Measurements from ENCODE around the gene LSM14B.
A peak's percentile ranks its signal among the peaks of the same experiment; 100 is the strongest.

LSM14B gene

DNA sequence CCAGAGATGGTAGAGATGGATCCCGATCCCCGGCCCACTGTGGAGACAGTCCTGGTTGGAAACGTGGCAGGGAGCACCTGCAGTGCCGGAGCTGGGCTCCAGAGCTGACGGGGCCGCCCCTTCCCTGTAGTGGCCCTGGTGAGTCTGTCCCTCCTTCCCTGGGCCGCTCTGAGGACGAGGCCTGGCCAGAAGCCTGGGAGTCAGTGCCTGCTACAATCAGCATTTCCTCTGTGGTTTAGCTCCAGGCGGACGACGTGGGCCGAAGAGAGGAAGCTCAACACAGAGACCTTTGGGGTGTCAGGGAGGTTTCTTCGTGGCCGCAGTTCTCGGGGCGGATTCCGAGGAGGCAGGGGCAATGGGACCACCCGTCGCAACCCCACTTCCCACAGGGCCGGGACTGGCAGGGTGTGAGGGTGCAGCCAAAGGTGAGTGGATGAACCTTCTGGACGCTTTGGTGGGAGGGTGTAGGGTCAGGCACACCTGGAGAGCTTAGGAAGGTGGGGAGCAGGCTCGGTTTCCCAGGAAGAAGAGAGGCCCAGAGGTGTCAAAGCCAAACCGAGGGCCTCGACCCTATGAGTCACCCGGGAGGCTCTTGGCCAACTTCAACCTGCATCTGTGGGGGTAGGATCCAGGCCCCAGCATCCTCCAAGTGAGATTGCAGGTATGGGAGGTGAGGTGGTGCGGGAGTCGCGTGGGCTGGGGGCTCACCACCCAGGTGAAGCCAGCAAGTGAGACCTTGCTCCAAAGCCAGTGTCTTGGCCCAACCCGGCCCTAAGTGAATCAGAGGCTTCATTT is 11.0 kb downstream of the LSM14B start:
- no peak for DNase-seq (ENCODE audit: low read depth)

DNA sequence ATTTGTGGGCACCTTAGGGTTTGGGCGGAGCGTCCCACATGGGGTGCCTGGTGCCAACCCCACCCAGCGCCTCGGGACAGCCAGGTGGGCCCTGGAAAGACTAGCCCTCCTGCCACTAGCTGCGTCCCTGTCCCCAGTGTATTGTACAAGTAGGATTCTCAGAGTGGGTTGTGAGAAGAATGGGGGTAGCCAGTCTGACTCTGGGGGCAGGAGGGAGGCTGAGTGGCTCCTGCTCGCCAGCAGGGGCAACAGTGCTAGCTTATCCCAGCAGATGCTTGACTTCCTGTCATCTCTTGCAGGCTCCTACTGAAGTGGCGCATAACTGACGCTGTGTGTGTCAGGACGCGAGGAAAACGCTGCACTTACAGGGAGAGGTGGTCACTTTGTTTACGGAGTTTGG is 11.6 kb downstream of the LSM14B start:
- no peak for DNase-seq (ENCODE audit: low read depth)

DNA sequence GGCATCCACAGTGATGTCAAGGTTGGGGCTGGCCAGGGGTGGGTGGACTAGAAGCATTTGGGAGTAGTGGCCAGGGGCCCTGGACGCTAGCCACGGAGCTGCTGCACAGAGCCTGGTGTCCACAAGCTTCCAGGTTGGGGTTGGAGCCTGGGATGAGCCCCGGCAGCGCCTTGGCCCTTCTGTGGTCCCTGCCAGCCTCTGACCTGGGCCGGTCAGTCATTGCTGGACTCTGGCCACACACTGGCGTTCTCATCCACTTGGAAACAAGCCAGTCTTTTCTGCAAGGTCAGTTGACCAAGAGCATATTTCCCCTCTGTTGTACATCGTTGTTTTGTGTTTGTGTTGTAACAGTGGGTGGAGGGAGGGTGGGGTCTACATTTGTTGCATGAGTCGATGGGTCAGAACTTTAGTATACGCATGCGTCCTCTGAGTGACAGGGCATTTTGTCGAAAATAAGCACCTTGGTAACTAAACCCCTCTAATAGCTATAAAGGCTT is 12.5 kb downstream of the LSM14B start:
- DNase-seq (ENCODE audit: low read depth), result no peak

DNA sequence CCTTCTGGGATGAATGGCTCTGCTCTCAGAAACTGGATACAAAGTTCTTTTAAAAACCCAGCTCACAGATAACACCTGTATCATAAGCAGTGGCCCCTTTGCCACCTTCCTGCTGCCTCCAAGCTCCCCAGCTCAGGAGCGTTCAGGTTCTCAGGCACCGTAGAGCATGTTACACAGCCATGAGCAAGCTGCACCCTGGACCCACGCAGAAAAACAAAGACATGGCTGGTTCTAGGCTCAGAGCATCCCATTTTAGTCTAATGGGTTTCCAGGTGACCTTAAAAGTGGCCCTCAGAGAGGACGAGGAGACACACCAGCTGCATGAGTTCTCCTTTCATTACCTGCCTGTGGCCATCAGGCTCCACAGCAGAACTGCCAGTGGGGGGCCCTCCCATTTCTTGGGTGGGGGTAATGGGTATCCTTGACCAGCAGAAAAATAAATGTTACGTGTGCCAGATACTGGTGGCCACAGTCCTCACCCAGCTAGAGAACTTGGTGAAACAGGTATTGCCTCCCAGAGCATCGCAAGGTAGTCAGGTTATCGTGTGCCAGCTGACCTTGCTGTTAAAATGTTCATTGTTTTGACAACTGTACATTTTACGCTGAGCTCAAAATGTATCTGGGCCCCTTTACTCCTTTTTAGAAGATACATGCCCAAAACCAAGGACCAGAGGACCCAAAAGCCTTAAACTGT is 13.4 kb downstream of the LSM14B start:
- DNase-seq (ENCODE audit: low read depth), result no peak

DNA sequence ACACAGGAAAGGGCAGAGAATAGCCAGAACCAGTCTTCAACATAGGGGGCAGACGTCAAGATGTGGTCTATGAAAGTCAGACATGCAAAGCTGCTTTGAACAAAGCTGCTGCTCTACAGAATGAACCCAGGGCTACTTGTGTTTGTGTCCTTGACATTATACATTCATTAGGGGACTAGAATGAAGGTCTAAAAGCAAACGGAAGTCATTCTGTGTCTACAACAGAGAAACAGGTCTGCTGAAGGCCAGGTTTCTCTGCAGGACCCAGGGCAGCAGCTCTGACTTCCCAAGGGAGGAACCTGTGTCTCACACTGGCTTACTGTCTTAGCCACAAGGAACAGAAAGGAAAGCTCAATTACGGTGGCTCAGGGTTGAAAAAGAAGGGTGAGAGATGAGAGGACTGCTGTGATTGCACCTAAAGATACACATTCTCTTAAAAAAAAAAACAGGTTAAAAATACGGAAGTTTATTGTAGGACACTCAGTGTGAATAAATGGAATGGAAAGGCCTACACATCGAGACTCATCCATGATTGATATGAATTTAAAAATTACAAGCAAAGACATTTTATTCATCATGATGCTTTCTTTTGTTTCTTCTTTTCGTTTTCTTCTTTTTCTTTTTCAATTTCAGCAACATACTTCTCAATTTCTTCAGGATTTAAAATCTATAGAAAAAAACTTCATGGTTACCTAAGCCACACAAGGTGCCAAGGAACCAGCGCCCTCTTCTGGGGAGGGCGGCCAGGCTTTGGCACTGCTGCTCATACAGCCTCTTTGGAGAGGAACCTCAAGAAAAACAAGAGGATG is 14.2 kb downstream of the LSM14B start:
- DNase-seq (ENCODE audit: low read depth), result no peak

DNA sequence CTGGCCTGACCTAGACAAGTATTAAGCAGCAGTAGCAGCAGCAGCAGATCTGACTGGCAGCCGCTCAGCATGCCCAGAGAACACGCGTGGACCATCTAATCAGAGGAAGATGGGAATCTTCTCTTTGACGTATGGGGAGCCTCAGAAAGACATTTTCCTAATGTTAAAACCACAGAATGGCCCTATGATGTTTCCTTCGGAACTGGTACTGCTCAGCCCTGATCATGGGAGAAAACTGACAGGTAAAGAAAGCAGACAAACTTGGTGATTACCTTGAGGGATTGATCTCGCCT is 14.8 kb downstream of the LSM14B start:
- no peak for DNase-seq (ENCODE audit: low read depth)

DNA sequence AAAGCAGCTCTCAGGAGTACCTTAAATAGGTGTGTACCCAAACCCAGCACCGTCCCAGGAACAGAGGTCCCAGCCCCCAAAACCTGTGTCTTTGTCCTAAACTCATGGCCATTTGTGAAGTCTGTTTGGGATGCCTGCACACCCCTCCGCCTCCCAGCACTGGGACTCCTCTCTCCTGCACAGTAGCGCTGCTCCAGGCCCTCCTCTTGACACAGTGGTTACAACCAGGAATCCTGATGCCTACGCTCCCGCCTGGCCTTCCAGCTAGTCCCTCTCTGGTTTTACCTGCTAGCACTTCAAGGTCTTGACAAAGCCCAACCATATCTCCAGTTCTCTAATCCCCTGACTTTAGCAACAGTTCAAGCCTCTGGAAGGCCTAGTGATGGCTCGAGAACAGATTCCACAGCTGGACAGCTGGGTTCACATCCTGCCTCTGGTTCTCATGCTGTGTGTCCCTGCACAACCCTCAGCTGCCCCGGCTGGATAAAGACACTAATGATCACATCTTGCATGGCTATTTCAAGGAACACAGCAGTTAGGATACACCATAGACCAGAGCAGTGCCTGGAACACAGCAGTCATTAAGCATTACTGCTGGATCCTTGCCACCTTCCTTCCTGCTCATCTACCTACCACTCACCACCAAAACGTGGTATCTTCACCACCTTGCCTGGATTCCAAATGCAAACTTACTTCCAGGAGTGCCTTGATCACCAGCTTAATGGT is 15.4 kb downstream of the LSM14B start:
- no peak for DNase-seq (ENCODE audit: low read depth)

DNA sequence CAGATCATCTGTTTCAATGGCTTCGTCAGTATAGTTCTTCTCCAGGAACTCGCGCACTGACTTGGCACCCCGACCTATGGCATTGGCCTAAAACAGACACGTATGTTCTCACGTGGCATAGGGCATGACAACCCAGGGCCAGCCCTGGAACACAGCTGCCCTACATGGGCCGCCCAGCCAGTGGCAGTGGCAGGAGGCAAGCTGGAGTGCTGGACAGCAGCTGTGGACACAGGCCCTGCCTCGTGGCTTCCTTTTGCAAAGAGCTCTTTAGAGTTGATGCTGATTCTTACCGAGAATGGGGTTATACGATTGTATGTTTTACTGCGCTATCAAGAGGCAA is 15.9 kb downstream of the LSM14B start:
- no peak for DNase-seq (ENCODE audit: low read depth)

DNA sequence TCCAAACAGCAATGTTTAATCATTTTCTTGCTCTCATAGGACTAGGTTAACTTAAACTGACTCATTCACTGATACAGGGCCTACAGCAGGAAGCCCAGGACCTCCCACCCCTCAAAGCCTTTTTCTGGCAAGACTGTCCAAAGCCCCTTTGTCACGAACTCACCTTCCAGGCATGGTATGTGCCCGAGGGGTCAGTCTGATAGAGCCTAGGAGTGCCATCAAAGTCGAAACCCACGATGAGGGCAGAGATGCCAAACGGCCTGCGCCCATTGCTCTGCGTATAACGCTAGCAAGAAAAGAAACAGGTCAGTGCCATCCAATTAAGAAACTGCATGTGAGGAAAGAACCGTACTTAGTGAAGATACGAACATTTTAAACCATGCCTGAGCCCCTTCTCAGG is 16.6 kb downstream of the LSM14B start:
- DNase-seq (ENCODE audit: low read depth), result no peak

DNA sequence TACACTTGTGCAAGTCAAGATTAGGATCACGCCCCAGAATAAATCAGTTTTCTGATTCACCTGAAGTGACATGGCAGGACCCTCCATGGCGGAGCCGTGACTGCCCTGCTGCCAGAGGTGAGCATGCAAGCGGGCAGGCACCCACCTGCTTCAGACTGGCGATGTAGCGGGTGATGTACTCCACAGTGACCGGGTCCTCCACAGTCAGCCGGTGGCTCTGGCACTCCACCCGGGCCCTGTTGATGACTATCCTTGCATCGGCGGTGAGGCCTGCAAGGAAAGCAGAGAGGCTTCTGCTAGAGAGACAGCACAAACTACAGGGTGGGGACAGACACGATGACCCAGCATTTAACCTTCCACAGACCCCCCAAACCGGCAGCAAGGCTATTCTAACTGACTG is 17.4 kb downstream of the LSM14B start:
- no peak for DNase-seq (ENCODE audit: low read depth)

DNA sequence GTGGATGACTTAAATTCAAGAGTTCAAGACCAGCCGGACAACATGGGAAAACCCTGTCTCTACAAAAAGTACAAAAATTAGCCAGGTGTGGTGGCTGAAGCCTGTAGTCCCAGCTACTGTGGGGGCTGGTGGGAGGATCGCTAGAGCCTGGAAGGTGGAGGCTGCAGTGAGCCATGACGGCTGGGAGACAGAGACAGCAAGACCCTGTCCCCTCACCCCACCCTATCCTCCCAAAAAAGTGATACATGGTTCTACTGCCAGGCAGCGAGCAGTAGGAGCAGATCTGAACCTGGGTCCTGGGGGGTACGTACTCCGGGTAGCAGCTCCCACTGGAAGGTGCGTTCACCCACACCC is 18.7 kb downstream of the LSM14B start:
- DNase-seq (ENCODE audit: low read depth), result no peak

DNA sequence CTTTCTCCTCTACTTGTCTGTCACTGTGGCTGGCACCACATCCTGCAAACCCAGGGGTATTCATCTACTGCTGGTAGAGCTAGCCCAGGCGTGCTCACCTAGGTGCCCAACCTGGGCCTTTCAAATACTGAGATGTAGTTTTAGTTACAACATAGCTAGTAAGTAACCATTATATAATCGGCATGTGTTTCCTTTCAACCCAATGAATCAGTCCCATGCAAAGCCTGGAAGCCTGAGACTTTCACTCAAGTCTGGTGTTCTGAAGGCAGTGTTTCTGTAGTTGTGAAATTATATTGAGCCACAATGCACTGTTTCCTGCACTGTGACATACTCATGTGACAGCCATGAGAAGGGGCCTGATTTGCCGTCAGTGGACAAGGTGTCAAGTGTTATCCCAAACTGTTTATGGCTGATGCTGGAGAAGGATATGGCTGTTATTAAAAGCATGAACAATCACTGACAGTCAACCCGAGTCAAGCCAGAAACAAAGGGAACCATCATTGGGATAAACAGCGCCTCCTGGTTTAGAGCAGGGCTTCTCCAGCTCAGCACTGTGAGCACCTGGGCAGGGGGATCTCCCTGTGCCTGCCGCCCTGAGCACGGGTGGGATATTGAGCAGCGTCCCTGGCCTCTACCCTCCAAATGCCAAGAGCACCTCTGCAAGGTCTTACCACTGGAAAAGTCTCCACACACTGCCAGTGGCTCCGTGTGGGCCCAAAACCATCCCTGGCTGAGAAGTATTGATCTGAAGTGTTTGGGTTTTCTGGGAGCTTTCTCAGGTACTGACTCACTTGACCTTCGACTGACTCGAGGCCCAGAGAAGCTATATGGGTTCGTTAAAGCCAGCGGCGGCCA is 19.3 kb downstream of the LSM14B start:
- no peak for DNase-seq (ENCODE audit: low read depth)

DNA sequence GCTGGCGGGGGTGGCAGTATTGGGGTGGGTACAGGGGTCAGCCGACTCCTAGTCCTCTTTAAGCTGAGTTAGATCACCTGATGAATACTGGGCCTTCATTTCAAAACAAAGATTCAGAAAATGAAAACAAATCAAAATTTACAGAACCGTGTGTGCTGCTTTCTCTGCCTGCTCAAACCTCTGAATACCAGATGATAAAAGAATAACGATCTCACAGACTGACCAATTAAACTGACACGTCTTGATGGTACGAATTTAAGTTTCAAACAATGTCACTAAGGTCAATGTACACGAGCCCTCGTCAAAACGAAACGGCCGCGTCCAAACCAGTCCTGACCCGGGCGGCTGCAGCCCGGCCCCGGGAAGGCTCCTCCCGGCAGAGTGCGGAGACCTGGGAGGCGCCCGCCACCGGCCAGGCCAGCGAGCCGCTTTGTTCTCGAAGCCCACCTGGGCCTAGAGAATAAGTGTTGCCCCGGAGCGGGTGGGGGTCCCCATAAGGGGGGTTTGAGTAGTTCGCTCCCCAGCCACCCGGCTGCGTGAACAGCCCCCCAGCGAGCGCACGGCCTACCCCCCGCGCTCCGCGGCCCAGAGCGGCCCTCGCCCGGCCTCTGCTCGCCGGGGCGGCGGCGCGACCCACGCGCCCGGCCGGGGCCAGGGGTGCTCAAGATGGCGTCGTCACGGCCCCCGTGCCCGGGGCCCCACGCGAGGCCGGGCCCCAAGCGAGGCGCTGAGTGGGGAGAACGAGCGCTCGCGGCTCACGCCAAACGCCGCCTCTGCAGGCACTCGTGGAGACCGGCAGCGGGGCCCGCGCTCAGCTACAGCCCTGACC is 20.2 kb downstream of the LSM14B start:
- no peak for DNase-seq (ENCODE audit: low read depth)

DNA sequence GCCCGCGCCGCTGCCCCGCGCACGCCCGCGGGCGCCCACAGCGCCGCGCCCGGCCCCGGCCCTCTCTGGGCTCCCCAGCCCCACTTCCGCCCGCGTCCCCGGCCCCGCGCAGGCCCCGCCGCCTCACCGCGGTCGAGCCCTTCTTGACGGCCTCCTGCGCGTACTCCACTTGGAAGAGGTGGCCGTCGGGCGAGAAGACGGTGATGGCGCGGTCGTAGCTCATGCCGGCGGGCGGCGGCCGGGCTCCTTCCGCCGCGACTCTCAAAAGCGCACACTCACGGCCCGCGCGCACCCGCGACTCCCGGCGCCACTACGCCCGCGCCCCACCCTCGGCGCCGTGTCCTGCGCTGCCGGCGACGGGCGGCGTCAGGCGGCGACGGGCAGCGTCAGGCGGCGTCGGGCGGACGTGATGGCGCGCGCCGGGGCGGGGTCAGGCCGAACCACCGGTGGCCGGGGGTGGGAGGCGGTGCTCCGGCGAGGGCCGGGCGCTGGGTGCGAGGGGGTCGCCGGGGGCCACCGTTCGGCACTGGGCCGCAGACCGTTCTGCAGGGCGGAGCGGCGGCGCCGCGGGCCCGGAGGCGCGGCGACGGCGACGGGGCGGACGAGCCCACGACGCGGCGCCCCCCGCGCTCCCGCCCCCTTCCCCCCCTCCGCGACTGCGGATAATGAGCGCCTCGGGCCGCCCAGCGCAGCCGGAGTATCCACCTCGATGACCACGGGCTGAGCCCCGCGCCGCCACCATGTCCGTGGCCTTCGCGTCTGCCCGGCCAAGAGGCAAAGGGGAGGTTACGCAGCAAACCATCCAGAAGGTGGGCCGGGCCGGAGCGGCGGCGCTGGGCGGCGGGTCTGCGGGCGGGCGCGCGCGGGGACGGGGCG is 21.0 kb downstream of the LSM14B start, which contains the start of the genes PSMA7 and SS18L1:
PSMA7 (minus strand) TSS at position 314 of the 876 bp plus-strand sequence; CDS start at position 223, 91 bp downstream.
SS18L1 (plus strand) TSS at position 689 of the 876 bp plus-strand sequence; CDS start at position 741, 52 bp downstream.
- DNase-seq (ENCODE audit: low read depth), result peak; percentile 80

DNA sequence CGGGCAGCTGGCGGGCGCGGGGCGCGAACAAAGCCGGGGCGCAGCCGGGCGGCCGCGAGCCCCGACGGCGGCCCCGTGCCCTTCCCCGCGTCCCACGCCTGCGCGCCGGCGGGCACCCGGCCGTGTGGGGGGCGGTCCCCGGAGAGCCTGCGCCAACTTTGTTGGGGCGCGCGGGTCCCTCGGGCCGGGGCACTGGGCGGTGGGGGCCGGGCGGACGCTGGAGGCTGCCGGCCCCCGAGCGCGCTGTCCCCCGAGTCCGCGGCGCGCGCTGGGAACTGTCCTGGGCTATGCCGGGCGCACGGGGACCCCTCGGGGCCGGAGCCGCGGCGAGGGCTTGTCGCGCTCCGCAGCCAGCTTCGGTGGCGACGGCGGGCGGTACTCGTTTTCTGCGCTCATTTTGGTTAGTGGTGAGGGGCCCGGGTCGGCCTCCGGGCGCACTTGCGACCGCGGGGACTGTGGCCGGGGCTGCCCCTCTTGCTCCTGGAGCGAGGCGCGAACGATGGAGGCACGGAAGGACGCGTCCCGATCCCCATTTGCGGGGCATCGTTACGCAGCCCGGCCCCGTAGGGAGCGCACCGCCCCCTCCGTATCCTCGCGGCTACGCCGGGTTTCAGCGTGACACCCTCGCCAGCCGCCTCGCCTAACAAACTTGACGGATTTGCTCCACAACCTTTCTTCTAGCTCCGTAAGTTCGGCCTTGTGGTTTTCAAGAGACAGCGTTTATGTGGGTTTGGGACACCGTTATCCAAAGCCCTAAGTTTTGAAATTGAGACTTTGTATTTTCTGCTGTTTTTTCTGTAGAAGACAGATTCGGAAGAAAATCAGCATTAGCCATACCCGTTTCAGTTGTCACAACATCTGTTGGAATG is 21.9 kb downstream of the LSM14B start:
- peak; percentile 56 for DNase-seq (ENCODE audit: low read depth)

DNA sequence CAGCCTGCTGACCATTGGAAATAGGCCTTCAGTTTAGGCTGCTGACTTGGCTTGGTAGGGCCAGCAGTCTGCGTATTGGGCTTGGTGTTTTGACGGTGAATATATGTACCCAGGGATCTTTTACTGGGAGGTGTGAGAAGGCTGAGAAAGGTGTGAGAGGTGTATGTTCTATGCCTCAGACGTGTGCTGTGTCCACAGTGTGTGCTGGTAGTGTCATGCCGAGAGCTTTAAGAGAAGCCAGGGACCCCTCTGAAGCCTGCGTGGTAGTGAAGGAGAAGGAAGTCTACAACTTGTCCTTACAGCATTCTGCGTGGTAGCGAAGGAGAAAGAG is 23.4 kb downstream of the LSM14B start:
- no peak for DNase-seq (ENCODE audit: low read depth)

DNA sequence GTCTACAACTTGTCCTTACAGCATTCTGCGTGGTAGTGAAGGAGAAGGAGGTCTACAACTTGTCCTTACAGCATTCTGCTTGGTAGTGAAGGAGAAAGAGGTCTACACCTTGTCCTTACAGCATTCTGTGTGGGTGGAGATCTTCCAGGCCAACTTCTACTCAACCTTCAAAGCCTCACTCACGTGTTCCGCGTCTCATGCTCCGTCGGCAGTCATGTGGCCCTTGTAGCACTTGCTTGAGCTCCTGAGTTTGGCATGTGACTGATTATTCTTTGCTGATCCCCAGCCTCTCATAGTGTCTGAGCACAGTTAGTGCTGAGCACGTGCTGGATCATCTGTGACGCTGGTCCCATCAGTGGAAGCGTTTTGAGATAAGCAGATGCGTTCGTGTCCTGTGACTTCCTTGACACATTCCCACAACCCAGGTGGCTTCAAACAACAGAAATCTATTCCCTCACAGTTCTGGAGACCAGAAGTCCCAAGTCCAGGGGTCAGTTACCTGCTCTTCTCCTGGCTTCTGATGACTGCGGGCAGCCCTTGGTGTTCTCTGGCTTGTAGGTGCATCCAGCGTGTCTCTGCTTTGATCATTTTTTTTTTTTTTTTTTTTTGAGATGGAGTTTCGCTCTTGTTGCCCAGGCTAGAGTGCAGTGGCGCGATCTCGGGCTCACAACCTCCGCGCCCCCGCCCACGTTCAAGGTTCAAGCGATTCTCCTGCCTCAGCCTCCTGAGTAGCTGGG is 23.9 kb downstream of the LSM14B start:
- no peak for DNase-seq (ENCODE audit: low read depth)

DNA sequence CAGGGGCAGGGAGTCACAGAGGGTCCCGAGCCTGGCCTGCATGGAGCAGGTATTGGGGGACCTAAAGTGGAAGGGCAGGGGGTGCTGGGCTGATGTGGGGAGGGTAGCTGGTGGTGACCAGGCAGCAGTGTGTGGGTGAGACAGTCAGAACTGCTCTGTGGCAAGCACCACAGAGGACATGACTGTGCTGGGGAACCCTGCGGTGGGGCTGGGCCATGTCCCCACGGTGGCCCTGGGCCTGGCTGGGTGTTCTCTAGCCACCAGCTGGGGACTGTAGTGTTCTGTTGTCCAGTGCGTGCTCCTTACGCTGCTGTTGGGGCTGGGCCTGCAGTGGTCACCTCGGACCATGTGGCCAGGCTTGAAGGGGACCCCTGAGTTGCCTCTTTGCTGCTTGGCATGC is 24.9 kb downstream of the LSM14B start:
- no peak for DNase-seq (ENCODE audit: low read depth)
